T-helper 22 cell (primary cell): ENCODE data around the gene NMBR.
"Not testable (repeated sequence)": the region's sequence is repeated elsewhere in the genome, so short reads cannot be mapped to it uniquely, and the experiment has no call there.

ENCODE experiments used
- DNase-seq: peaks from one replicate; pipeline ENCODE4 v3.0.0-alpha.2; 2020; ENCODE audit warnings: low read depth

Gene NMBR

GRCh38 chr6:142146828-142147662 is at the start of gene NMBR, which contains the start of gene VTA1:
Gene NMBR (minus strand): TSS chr6:142147122. CDS start chr6:142088658, 58,464 bp downstream.
Gene VTA1 (plus strand): TSS chr6:142147263. CDS start chr6:142147288, 25 bp downstream.
- peak; percentile 96 for DNase-seq

GRCh38 chr6:142195862-142196541 is 49.1 kb upstream of the NMBR start:
- DNase-seq: no peak

GRCh38 chr6:142193621-142194020 is 46.7 kb upstream of the NMBR start:
- no peak for DNase-seq

GRCh38 chr6:142192343-142192742 is 45.4 kb upstream of the NMBR start:
- DNase-seq: no peak

- DNase-seq: no peak
Observed at GRCh38 chr6:142189057-142189456, 42.1 kb upstream of the NMBR start.

GRCh38 chr6:142188341-142188740 is 41.4 kb upstream of the NMBR start:
- not testable (repeated sequence) for DNase-seq

GRCh38 chr6:142187209-142187608 is 40.3 kb upstream of the NMBR start:
- no peak for DNase-seq

- DNase-seq: no peak
Observed at GRCh38 chr6:142185641-142186040, 38.7 kb upstream of the NMBR start.

GRCh38 chr6:142184307-142184706 is 37.4 kb upstream of the NMBR start:
- DNase-seq: no peak

GRCh38 chr6:142183351-142183750 is 36.4 kb upstream of the NMBR start:
- DNase-seq: no peak

GRCh38 chr6:142182004-142182403 is 35.1 kb upstream of the NMBR start:
- DNase-seq: no peak

- no peak for DNase-seq
Observed at GRCh38 chr6:142178129-142178528, 31.2 kb upstream of the NMBR start.

- DNase-seq: no peak
Observed at GRCh38 chr6:142174703-142175102, 27.8 kb upstream of the NMBR start.

- DNase-seq: no peak
Observed at GRCh38 chr6:142173980-142174379, 27.1 kb upstream of the NMBR start.

GRCh38 chr6:142172758-142173157 is 25.8 kb upstream of the NMBR start:
- DNase-seq: no peak

GRCh38 chr6:142171351-142171750 is 24.4 kb upstream of the NMBR start:
- DNase-seq: no peak

- DNase-seq: no peak
Observed at GRCh38 chr6:142167486-142167885, 20.6 kb upstream of the NMBR start.

GRCh38 chr6:142167071-142167470 is 20.1 kb upstream of the NMBR start:
- DNase-seq: no peak

GRCh38 chr6:142165227-142165626 is 18.3 kb upstream of the NMBR start:
- no peak for DNase-seq

GRCh38 chr6:142162780-142163179 is 15.9 kb upstream of the NMBR start:
- DNase-seq: no peak

- not testable (repeated sequence) for DNase-seq
Observed at GRCh38 chr6:142156758-142157068, 9.8 kb upstream of the NMBR start.

- DNase-seq: no peak
Observed at GRCh38 chr6:142155895-142156757, 9.2 kb upstream of the NMBR start.

GRCh38 chr6:142155091-142155490 is 8.2 kb upstream of the NMBR start:
- DNase-seq: no peak
